GM12878 (cell line): ENCODE results near the gene RIPPLY3. TPM values are rescaled to one million over a fixed set of nuclear protein-coding genes. Genes with fewer than 3 reads are reported as not detected.

ENCODE experiments used
- ATAC-seq: fragments of 200-7000 bp; cut with Tn5 transposase; 3 replicates; pipeline ENCODE4 v1.9.1; 2020; ENCODE audit warnings: mild to moderate bottlenecking, moderate library complexity
- BruUV-seq: library from RNA; stranded (reverse); fragments of 400-500 nt; replicated peaks from 2 replicates; lab custom pipeline; 2021; lab: Mats Ljungman, UMichigan
- CTCF ChIA-PET: fragments of 300-600 bp; sonication (Branson Sonifier 250); formaldehyde crosslinking; extraction: SDS; loops from one replicate; lab custom pipeline; 2021; ENCODE audit warnings: inconsistent platforms; lab: Yijun Ruan, JAX
- POLR2A ChIA-PET: fragments of 350-600 bp; formaldehyde crosslinking; extraction: SDS; loops from one replicate; lab custom pipeline; 2021; ENCODE audit warnings: inconsistent platforms; lab: Charles Lee
- RAD21 ChIA-PET: fragments of 300-600 bp; sonication (Branson Sonifier 250); formaldehyde crosslinking; loops from one replicate; lab custom pipeline; 2023; ENCODE audit warnings: antibody characterized with exemption; ENCODE audit not compliant: unreplicated experiment; lab: Charles Lee
- SMC1A ChIA-PET: fragments of 300-600 bp; sonication (Branson Sonifier 250); formaldehyde crosslinking; loops from one replicate; lab custom pipeline; 2023; ENCODE audit not compliant: unreplicated experiment, uncharacterized antibody; lab: Charles Lee
- DNase-seq: peaks from one replicate; pipeline ENCODE4 v3.0.0-alpha.2; 2011; ENCODE audit warnings: low read depth, low spot score
- FAIRE-seq: peaks from 3 replicates; lab custom pipeline; 2011; peaks lifted over from hg19 to GRCh38; lab: Jason Lieb, UNC
- H2AFZ ChIP-seq: 2 replicates; pipeline ENCODE4 v1.6.0; 2011; ENCODE audit warnings: low read depth, low read length, control low read depth; ENCODE audit not compliant: control insufficient read depth
- H3K27ac ChIP-seq: 2 replicates; pipeline ENCODE4 v1.5.1; 2011; ENCODE audit warnings: control low read depth; ENCODE audit not compliant: control insufficient read depth, insufficient read depth
- H3K27me3 ChIP-seq, 2 experiments: replicated peaks in 1 of 2; 2 replicates each; pipeline versions ENCODE4 v1.6.0 to v1.6.1; 2011; ENCODE audit warnings: low read length in 1 of 2; ENCODE audit not compliant: control insufficient read depth in 2 of 2, insufficient read depth in 2 of 2
- H3K36me3 ChIP-seq, 2 experiments: 2 replicates each; pipeline ENCODE4 v1.5.1; 2011; ENCODE audit warnings: low read length in 1 of 2; ENCODE audit not compliant: control insufficient read depth in 2 of 2, insufficient read depth in 2 of 2
- H3K4me1 ChIP-seq: 2 replicates; pipeline ENCODE4 v1.6.1; 2011; ENCODE audit warnings: mild to moderate bottlenecking, low read length, moderate library complexity, mixed read lengths; ENCODE audit not compliant: control insufficient read depth, insufficient read depth
- H3K4me2 ChIP-seq: 2 replicates; pipeline ENCODE4 v1.6.0; 2011; ENCODE audit warnings: control low read depth; ENCODE audit not compliant: control insufficient read depth, insufficient read depth
- H3K4me3 ChIP-seq: fragments of 200-600 bp; sonication (generic); 2 replicates; pipeline ENCODE4 v1.5.1; 2016
- H3K79me2 ChIP-seq: 2 replicates; pipeline ENCODE4 v1.6.0; 2011; ENCODE audit warnings: low read length; ENCODE audit not compliant: control insufficient read depth, insufficient read depth
- H3K9ac ChIP-seq: 2 replicates; pipeline ENCODE4 v1.8.0; 2011; ENCODE audit warnings: low read length, control low read depth, mixed read lengths; ENCODE audit not compliant: control insufficient read depth, insufficient read depth
- H3K9me3 ChIP-seq: replicated peaks from 3 replicates; pipeline ENCODE4 v1.5.1; 2011; ENCODE audit warnings: mild to moderate bottlenecking, low read length; ENCODE audit not compliant: control insufficient read depth, insufficient read depth
- H4K20me1 ChIP-seq: 2 replicates; pipeline ENCODE4 v1.6.0; 2011; ENCODE audit not compliant: control insufficient read depth, insufficient read depth
- EED ChIP-seq: sonication (generic); IDR thresholded peaks from 2 replicates; pipeline ENCODE4 v1.6.1; 2016; ENCODE audit warnings: antibody characterized with exemption, low read depth
- ETV6 ChIP-seq, 2 experiments: fragments of 450-650 bp in 1 of 2; IDR thresholded peaks in 1 of 2; conservative IDR thresholded peaks in 1 of 2; 2 replicates each; pipeline ENCODE4 v1.6.1; 2014; ENCODE audit warnings: antibody characterized with exemption in 1 of 2, borderline replicate concordance in 1 of 2, low read depth in 1 of 2, mild to moderate bottlenecking in 1 of 2, moderate library complexity in 1 of 2
- LARP7 ChIP-seq: fragments of 450-650 bp; IDR thresholded peaks from 2 replicates; pipeline ENCODE4 v1.6.1; 2017; ENCODE audit warnings: mild to moderate bottlenecking
- MEF2B ChIP-seq: fragments of 450-650 bp; IDR thresholded peaks from 2 replicates; pipeline ENCODE4 v1.6.1; 2018; ENCODE audit warnings: mild to moderate bottlenecking, moderate library complexity; ENCODE audit not compliant: partially characterized antibody, poor library complexity, severe bottlenecking
- MTA2 ChIP-seq: fragments of 450-650 bp; IDR thresholded peaks from 2 replicates; pipeline ENCODE4 v1.6.1; 2016; ENCODE audit warnings: low read depth, mild to moderate bottlenecking, moderate library complexity
- NR2F1 ChIP-seq: fragments of 450-650 bp; conservative IDR thresholded peaks from 2 replicates; pipeline ENCODE4 v1.6.1; 2017; ENCODE audit warnings: mild to moderate bottlenecking
- RAD51 ChIP-seq: fragments of 450-650 bp; IDR thresholded peaks from 2 replicates; pipeline ENCODE4 v1.6.1; 2016; ENCODE audit warnings: moderate library complexity, mild to moderate bottlenecking, inconsistent platforms
- SIN3A ChIP-seq: IDR thresholded peaks from 2 replicates; pipeline ENCODE4 v1.6.1; 2012; ENCODE audit warnings: low read depth, low read length, improper control_type of control experiment
- SMAD1 ChIP-seq: fragments of 450-650 bp; IDR thresholded peaks from 2 replicates; pipeline ENCODE4 v1.6.1; 2018; ENCODE audit warnings: mild to moderate bottlenecking, low read depth; ENCODE audit not compliant: partially characterized antibody
- STAT1 ChIP-seq: fragments of 450-650 bp; conservative IDR thresholded peaks from 2 replicates; pipeline ENCODE4 v1.6.1; 2014; ENCODE audit warnings: antibody characterized with exemption, mild to moderate bottlenecking
- ZNF622 ChIP-seq: fragments of 450-650 bp; IDR thresholded peaks from 2 replicates; pipeline ENCODE4 v1.6.1; 2017; ENCODE audit warnings: mild to moderate bottlenecking, inconsistent platforms
- ZSCAN29 ChIP-seq: fragments of 450-650 bp; IDR thresholded peaks from 2 replicates; pipeline ENCODE4 v1.6.1; 2017; ENCODE audit warnings: mild to moderate bottlenecking, moderate library complexity
- WGBS: methylation state at CpG from one replicate; pipeline ENCODE4 v1.1.6; 2016; ENCODE audit warnings: low lambda C conversion rate; ENCODE audit not compliant: insufficient replicate concordance, insufficient coverage; ENCODE audit errors: missing lambda C conversion rate; 5-methylcytosine and 5-hydroxymethylcytosine counted together
- in situ Hi-C: fragments of 300-500 bp; cut with MboI; formaldehyde crosslinking; loops from 9 replicates; pipeline ENCODE4 v1.14.3; 2018; ENCODE audit warnings: mixed read lengths
- intact Hi-C: fragments of 100-400 bp; cut with micrococcal nuclease; formaldehyde crosslinking; loops from one replicate; pipeline ENCODE4 v1.14.2; 2022; ENCODE audit not compliant: unreplicated experiment
- polyA plus RNA-seq, 11 experiments: library from polyadenylated mRNA; depleted of rRNA in 4 of 11; unstranded in 6 of 11; stranded (reverse) in 5 of 11; fragments of >200 nt; fragmentation: Nextera tagmentation in 4 of 11; fragmentation: Illumina TruSeq in 1 of 11; extraction: Ambion mirVana in 4 of 11; extraction: Trizol in 1 of 11; gene quantifications; 1 replicate in 1 of 11; 2 replicates in 10 of 11; pipeline versions ENCODE4 v1.2.1 to v1.2.3, GENCODE V29; 2011 to 2016; ENCODE audit warnings: inconsistent platforms in 2 of 11, missing spikeins in 2 of 11, low read depth in 1 of 11
- total RNA-seq, 4 experiments: library from RNA; depleted of rRNA in 3 of 4; stranded (reverse); fragments of >200 nt in 3 of 4; fragmentation: Illumina TruSeq in 1 of 4; extraction: Trizol in 1 of 4; gene quantifications; 2 replicates each; pipeline versions ENCODE4 v1.2.1 to v1.2.3, GENCODE V29; 2013 to 2021
- TF ChIP-seq, protein P1 (sequence below): IDR thresholded peaks from 2 replicates; pipeline ENCODE4 v1.6.1; 2012; ENCODE audit warnings: improper control_type of control experiment, low read depth, low read length; ENCODE audit not compliant: insufficient replicate concordance
- TF ChIP-seq, protein P2 (sequence below): fragments of 450-650 bp; IDR thresholded peaks from 2 replicates; pipeline ENCODE4 v1.6.1; 2017; ENCODE audit warnings: mild to moderate bottlenecking

RIPPLY3 gene
- total and polyA plus RNA-seq, 10 of the 15 experiments (the other 5 are each of a cell fraction or from before 2014, with no cell fraction given), result not detected

DNA sequence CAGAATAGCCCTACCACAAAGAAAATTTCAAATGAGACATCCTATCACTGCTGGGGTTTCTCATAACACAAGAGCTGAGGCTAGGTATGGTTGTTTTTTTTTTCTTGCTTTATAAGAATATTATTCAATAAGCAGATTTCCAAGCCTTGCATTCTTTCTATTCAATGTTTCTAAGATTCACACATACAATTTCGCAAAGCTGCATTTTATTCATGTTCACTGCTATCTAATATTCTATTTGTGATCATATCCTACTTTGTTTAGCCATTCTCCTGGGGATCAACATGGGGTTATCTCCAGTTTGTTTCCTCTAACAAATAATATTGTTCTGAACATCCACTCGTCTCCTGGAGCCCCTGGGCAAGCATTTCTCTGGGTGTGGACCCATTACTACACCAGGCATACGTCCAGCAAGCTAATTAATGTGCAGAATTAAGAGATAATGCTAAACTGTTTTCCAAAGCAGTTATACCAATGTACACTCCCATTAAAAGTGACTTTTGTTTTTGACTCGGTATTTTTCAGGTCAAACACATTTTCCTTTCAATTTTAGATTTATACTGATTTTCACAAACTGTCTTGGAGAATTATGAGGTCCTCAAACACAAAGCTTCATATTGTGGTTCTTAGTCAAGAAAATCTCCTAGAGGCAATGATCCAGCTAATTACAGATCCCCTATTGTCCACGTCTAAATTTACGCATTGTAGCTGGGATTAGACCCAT, 24.4 kb upstream of the RIPPLY3 start (continued):
- TF ChIP-seq, protein P1, sequence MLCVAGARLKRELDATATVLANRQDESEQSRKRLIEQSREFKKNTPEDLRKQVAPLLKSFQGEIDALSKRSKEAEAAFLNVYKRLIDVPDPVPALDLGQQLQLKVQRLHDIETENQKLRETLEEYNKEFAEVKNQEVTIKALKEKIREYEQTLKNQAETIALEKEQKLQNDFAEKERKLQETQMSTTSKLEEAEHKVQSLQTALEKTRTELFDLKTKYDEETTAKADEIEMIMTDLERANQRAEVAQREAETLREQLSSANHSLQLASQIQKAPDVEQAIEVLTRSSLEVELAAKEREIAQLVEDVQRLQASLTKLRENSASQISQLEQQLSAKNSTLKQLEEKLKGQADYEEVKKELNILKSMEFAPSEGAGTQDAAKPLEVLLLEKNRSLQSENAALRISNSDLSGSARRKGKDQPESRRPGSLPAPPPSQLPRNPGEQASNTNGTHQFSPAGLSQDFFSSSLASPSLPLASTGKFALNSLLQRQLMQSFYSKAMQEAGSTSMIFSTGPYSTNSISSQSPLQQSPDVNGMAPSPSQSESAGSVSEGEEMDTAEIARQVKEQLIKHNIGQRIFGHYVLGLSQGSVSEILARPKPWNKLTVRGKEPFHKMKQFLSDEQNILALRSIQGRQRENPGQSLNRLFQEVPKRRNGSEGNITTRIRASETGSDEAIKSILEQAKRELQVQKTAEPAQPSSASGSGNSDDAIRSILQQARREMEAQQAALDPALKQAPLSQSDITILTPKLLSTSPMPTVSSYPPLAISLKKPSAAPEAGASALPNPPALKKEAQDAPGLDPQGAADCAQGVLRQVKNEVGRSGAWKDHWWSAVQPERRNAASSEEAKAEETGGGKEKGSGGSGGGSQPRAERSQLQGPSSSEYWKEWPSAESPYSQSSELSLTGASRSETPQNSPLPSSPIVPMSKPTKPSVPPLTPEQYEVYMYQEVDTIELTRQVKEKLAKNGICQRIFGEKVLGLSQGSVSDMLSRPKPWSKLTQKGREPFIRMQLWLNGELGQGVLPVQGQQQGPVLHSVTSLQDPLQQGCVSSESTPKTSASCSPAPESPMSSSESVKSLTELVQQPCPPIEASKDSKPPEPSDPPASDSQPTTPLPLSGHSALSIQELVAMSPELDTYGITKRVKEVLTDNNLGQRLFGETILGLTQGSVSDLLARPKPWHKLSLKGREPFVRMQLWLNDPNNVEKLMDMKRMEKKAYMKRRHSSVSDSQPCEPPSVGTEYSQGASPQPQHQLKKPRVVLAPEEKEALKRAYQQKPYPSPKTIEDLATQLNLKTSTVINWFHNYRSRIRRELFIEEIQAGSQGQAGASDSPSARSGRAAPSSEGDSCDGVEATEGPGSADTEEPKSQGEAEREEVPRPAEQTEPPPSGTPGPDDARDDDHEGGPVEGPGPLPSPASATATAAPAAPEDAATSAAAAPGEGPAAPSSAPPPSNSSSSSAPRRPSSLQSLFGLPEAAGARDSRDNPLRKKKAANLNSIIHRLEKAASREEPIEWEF, result no peak
- TF ChIP-seq ZNF622, result no peak
- no peak for TF ChIP-seq NR2F1

DNA sequence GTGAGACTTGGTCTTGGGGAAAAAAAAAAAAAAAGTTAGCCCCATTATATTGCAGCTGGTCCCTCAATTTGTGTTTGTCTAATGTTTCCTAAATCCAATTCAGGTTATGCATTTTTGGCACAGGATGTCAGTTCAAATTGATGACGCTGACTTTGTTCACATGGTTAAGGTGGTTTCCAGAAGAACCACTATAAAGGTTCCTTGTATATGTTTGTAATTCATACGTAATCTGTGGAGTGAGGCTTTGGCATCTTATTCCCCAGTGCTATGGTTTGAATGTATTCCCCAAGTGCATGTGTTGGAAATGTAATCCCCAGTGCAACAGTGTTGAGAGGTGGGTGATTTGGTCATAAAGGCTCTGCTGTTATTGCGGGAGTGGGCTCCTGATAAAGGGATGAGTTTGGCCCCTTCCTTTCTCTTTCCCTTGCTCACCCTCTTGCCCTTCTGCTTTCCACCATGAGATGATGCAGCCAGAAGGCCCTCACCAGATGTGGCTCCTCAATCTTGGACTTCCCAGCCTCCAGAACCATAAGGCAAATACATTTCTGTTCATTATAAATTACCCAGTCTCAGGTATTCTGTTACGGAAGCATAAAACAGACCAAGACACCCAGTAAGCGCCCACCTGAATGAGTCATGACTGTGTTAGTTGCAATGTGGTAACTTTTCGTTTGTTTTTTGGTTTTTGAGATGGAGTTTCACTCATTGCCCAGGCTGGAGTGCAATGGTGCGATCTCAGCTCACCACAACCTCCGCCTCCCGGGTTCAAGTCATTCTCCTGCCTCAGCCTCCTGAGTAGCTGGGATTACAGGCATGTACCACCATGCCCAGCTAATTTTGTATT, 20.5 kb upstream of the RIPPLY3 start:
- no TSS peak for BruUV-seq
- WGBS, result 81% methylated on average over 9 of the region's 9 CpGs
- ChIA-PET POLR2A (no interaction called here), CTCF (interaction anchor here (2.1 kb wide), 1 partner anchor 9 kb away, joined by 23 read pairs; no protein-coding TSS in a partner anchor), SMC1A (interaction anchor here (1.1 kb wide), 1 partner anchor 10 kb away, joined by 3 read pairs; no protein-coding TSS in a partner anchor), RAD21 (no interaction called here)
- H2AFZ ChIP-seq, result no peak overlapping the region
- no peak overlapping the region for H3K4me2 ChIP-seq
- ATAC-seq (no peak), DNase-seq (no peak), FAIRE-seq (no peak)
- intact Hi-C loops (loop anchor here (5.0 to 10.0 kb wide), 2 partner anchors 86 to 379 kb away; partner anchors contain the start of genes DYRK1A, PIGP and TTC3), in situ Hi-C loops (no loop called here)
- H3K9me3 ChIP-seq, result no peaks in the 10 kb centered on the region
- no peaks in the 10 kb centered on the region for H3K79me2 ChIP-seq
- H3K4me3 ChIP-seq, result no peak overlapping the region
- H3K27ac ChIP-seq, result no peak overlapping the region
- H3K4me1 ChIP-seq, result peaks cover 1% of the 10 kb centered on the region
- no peaks in the 10 kb centered on the region for H3K36me3 ChIP-seq
- H4K20me1 ChIP-seq, result no peaks in the 10 kb centered on the region
- no peaks in the 10 kb centered on the region for H3K27me3 ChIP-seq
- H3K9ac ChIP-seq, result no peak overlapping the region
- TF ChIP-seq ETV6 (conservative IDR thresholded peaks at IDR 0.05 in 1 of 2, IDR thresholded peaks at IDR 0.05 in 1 of 2; ENCODE audit: borderline replicate concordance in 1 of 2, low read depth in 1 of 2) (no peak), MEF2B (no peak), ZSCAN29 (no peak), SIN3A (no peak), SMAD1 (no peak), MTA2 (no peak), LARP7 (no peak), NR2F1 (no peak), RAD51 (no peak), STAT1 (no peak), EED (no peak)
- TF ChIP-seq, protein P2, sequence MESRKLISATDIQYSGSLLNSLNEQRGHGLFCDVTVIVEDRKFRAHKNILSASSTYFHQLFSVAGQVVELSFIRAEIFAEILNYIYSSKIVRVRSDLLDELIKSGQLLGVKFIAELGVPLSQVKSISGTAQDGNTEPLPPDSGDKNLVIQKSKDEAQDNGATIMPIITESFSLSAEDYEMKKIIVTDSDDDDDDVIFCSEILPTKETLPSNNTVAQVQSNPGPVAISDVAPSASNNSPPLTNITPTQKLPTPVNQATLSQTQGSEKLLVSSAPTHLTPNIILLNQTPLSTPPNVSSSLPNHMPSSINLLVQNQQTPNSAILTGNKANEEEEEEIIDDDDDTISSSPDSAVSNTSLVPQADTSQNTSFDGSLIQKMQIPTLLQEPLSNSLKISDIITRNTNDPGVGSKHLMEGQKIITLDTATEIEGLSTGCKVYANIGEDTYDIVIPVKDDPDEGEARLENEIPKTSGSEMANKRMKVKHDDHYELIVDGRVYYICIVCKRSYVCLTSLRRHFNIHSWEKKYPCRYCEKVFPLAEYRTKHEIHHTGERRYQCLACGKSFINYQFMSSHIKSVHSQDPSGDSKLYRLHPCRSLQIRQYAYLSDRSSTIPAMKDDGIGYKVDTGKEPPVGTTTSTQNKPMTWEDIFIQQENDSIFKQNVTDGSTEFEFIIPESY, result no peak
